Bronchial epithelial cell (primary cell): ENCODE data around the gene JMJD4. TPM values are rescaled to one million over a fixed set of nuclear protein-coding genes. Genes with fewer than 3 reads are reported as not detected.

Experiments
- DNase-seq: peaks from one replicate; pipeline ENCODE4 v3.0.0-alpha.2; 2010; ENCODE audit warnings: low read depth
- FAIRE-seq: peaks from 2 replicates; lab custom pipeline; 2011; peaks lifted over from hg19 to GRCh38; lab: Jason Lieb, UNC
- H3K27me3 ChIP-seq: 2 replicates; pipeline ENCODE4 v1.5.1; 2011; ENCODE audit warnings: low read length; ENCODE audit not compliant: control insufficient read depth, insufficient read depth
- H3K36me3 ChIP-seq: 2 replicates; pipeline ENCODE4 v1.5.1; 2011; ENCODE audit warnings: low read length; ENCODE audit not compliant: control insufficient read depth, insufficient read depth
- H3K4me3 ChIP-seq: 2 replicates; pipeline ENCODE4 v1.5.1; 2011; ENCODE audit warnings: mild to moderate bottlenecking, low read depth, low read length, control low read depth
- CTCF ChIP-seq: IDR thresholded peaks from 2 replicates; pipeline ENCODE4 v1.5.1; 2011; ENCODE audit warnings: mild to moderate bottlenecking, moderate library complexity, low read length, control low read depth, inconsistent platforms; ENCODE audit not compliant: insufficient read depth, severe bottlenecking
- total RNA-seq: library from RNA; depleted of rRNA; stranded (reverse); fragments of >200 nt; gene quantifications from 2 replicates; pipeline ENCODE4 v1.2.1, GENCODE V29; 2014

The JMJD4 gene
- total RNA-seq, 1 donor from 2014 or later = 27.9 TPM

- Histone ChIP-seq H3K27me3 (no peaks in the 10 kb centered on the region), H3K4me3 (peak overlapping the region; percentile 67), H3K36me3 (peaks cover 15% of the 10 kb centered on the region)
- FAIRE-seq = no peak
- no peak for TF ChIP-seq CTCF
- no peak for DNase-seq
Observed at GRCh38 chr1:227734546-227734855, 601 bp downstream of the JMJD4 start.

- H3K36me3 ChIP-seq = peaks cover 15% of the 10 kb centered on the region
- DNase-seq (peak; percentile 33), FAIRE-seq (no peak)
- H3K4me3 ChIP-seq = peak overlapping the region; percentile 67
- no peak for TF ChIP-seq CTCF
- no peaks in the 10 kb centered on the region for H3K27me3 ChIP-seq
Observed at GRCh38 chr1:227733751-227734545, 1.2 kb downstream of the JMJD4 start.

GRCh38 chr1:227733309-227733705, 1.8 kb downstream of the JMJD4 start:
- peaks cover 15% of the 10 kb centered on the region for H3K36me3 ChIP-seq
- no peak overlapping the region for H3K4me3 ChIP-seq
- no peaks in the 10 kb centered on the region for H3K27me3 ChIP-seq
- TF ChIP-seq CTCF = no peak
- DNase-seq (no peak), FAIRE-seq (no peak)

- no peak for TF ChIP-seq CTCF
- FAIRE-seq (peak; percentile 18), DNase-seq (no peak)
- Histone ChIP-seq H3K4me3 (no peak overlapping the region), H3K27me3 (no peaks in the 10 kb centered on the region), H3K36me3 (peaks cover 15% of the 10 kb centered on the region)
Observed at GRCh38 chr1:227732586-227733308, 2.4 kb downstream of the JMJD4 start.

- no peak for DNase-seq
- H3K4me3 ChIP-seq = no peak overlapping the region
- no peak for FAIRE-seq
- no peak for TF ChIP-seq CTCF
- peaks cover 15% of the 10 kb centered on the region for H3K36me3 ChIP-seq
- H3K27me3 ChIP-seq = no peaks in the 10 kb centered on the region
Observed at GRCh38 chr1:227731696-227732585, 3.2 kb downstream of the JMJD4 start.
